Neural progenitor cell (in vitro differentiated cells): Measurements from ENCODE around the gene SH3BGRL.

Experiments used
- EZH2phosphoT487 ChIP-seq: fragments of 200-600 bp; sonication (generic); IDR thresholded peaks from 2 replicates; pipeline ENCODE4 v1.6.1; 2017; ENCODE audit warnings: antibody characterized with exemption
- TF ChIP-seq, protein P1 (sequence below): fragments of 200-600 bp; sonication (generic); IDR thresholded peaks from 2 replicates; pipeline ENCODE4 v1.5.1; 2017; ENCODE audit warnings: antibody characterized with exemption, mild to moderate bottlenecking

DNA sequence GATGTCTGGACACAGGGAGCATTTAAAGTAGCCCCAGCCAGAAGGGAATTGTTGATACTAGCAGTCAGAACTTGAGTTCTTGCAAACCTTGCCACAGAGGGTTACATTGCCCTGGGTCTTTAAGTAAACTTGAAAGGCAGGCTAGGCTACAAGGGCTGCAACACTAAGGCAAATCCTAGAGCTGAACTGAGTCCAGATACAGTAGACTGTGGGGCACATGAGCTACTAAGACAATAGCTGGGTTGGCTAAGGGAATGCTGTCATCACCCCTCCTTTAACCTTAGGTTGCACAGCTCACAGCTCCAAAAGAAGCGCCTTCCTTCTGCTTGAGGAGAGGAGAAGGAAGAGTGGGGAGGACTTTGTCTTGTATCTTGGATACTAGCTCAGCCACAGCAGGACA lies 35.6 kb downstream of the SH3BGRL start:
- TF ChIP-seq, protein P1, sequence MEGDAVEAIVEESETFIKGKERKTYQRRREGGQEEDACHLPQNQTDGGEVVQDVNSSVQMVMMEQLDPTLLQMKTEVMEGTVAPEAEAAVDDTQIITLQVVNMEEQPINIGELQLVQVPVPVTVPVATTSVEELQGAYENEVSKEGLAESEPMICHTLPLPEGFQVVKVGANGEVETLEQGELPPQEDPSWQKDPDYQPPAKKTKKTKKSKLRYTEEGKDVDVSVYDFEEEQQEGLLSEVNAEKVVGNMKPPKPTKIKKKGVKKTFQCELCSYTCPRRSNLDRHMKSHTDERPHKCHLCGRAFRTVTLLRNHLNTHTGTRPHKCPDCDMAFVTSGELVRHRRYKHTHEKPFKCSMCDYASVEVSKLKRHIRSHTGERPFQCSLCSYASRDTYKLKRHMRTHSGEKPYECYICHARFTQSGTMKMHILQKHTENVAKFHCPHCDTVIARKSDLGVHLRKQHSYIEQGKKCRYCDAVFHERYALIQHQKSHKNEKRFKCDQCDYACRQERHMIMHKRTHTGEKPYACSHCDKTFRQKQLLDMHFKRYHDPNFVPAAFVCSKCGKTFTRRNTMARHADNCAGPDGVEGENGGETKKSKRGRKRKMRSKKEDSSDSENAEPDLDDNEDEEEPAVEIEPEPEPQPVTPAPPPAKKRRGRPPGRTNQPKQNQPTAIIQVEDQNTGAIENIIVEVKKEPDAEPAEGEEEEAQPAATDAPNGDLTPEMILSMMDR, result no peak
- no peak for TF ChIP-seq EZH2phosphoT487
